Parathyroid adenoma (tissue), 2 donors: ENCODE results near the gene SLC12A9.

Experiments used
- H2AFZ ChIP-seq: fragments of 300-600 bp; sonication (generic); one replicate; pipeline ENCODE4 v1.7.0; 2017; ENCODE audit warnings: antibody characterized with exemption, mild to moderate bottlenecking
- H3K27ac ChIP-seq: fragments of 300-600 bp; sonication (generic); one replicate; pipeline ENCODE4 v1.7.0; 2017
- H3K27me3 ChIP-seq: fragments of 300-600 bp; sonication (generic); one replicate; pipeline ENCODE4 v1.7.0; 2017; ENCODE audit warnings: low read length; ENCODE audit not compliant: control insufficient read depth, insufficient read depth
- H3K36me3 ChIP-seq: fragments of 300-600 bp; sonication (generic); one replicate; pipeline ENCODE4 v1.7.0; 2017; ENCODE audit warnings: low read length; ENCODE audit not compliant: control insufficient read depth, insufficient read depth
- H3K4me1 ChIP-seq: fragments of 300-600 bp; sonication (generic); one replicate; pipeline ENCODE4 v1.7.0; 2017; ENCODE audit warnings: control low read depth
- H3K4me2 ChIP-seq: fragments of 300-600 bp; sonication (generic); one replicate; pipeline ENCODE4 v1.7.0; 2017; ENCODE audit warnings: low read length
- H3K4me3 ChIP-seq: fragments of 300-600 bp; sonication (generic); one replicate; pipeline ENCODE4 v1.7.0; 2017; ENCODE audit warnings: low read depth, low read length
- H3K79me2 ChIP-seq: fragments of 300-600 bp; sonication (generic); one replicate; pipeline ENCODE4 v1.7.0; 2017; ENCODE audit warnings: control low read depth
- H3K9ac ChIP-seq: fragments of 300-600 bp; sonication (generic); one replicate; pipeline ENCODE4 v1.7.0; 2017; ENCODE audit warnings: mild to moderate bottlenecking
- H3K9me3 ChIP-seq: fragments of 300-600 bp; sonication (generic); one replicate; pipeline ENCODE4 v1.7.0; 2017; ENCODE audit warnings: low read length; ENCODE audit not compliant: control insufficient read depth
- TF ChIP-seq, protein P1 (sequence below): fragments of 300-600 bp; sonication (generic); IDR thresholded peaks from one replicate; pipeline ENCODE4 v1.7.0; 2017; ENCODE audit warnings: antibody characterized with exemption, mild to moderate bottlenecking
- donor health status: primary hyperparathyroidism.

The SLC12A9 gene

DNA sequence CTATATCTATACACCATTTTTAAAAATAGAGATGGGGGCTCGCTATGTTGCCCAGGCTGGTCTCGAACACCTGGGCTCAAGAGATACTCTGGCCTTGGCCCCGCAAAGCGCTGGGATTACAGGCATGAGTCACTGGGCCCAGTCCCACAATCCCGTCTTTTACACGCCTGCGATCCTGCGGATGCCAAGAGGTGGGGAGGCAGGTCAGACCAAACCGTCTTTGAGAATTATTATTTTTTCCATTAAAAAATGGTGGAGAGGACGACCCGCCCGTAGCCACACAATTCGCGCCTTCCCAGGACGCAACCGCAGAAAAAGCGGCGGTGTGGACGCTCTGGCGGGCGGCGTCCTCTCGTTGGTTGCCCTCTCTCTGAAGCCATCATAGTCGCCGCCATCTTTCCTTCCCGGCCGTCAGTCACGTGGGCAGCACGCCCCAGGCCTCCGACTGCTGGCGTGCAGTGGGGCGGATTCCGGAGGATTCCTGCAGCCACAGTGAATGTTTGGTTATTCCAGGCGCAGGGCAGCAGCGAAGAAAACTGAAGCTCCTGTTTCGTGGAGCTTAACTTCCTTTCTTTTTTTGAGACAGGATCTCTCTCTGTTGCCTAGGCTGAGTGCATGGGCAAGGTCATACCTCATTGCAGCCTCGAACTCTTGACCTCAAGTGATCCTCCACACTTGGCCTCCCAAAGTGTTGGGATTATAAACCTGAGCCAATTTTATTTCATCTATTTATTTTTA, 15.2 kb upstream of the SLC12A9 start:
- TF ChIP-seq, protein P1, sequence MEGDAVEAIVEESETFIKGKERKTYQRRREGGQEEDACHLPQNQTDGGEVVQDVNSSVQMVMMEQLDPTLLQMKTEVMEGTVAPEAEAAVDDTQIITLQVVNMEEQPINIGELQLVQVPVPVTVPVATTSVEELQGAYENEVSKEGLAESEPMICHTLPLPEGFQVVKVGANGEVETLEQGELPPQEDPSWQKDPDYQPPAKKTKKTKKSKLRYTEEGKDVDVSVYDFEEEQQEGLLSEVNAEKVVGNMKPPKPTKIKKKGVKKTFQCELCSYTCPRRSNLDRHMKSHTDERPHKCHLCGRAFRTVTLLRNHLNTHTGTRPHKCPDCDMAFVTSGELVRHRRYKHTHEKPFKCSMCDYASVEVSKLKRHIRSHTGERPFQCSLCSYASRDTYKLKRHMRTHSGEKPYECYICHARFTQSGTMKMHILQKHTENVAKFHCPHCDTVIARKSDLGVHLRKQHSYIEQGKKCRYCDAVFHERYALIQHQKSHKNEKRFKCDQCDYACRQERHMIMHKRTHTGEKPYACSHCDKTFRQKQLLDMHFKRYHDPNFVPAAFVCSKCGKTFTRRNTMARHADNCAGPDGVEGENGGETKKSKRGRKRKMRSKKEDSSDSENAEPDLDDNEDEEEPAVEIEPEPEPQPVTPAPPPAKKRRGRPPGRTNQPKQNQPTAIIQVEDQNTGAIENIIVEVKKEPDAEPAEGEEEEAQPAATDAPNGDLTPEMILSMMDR: no peak
- peak overlapping the region; percentile 58 for H3K4me3 ChIP-seq
- H3K27me3 ChIP-seq: no peaks in the 10 kb centered on the region
- H3K9ac ChIP-seq: peak overlapping the region; percentile 34
- H3K4me1 ChIP-seq: peaks cover 9% of the 10 kb centered on the region
- H3K9me3 ChIP-seq: no peaks in the 10 kb centered on the region
- H3K36me3 ChIP-seq: no peaks in the 10 kb centered on the region
- peak overlapping the region; percentile 96 for H2AFZ ChIP-seq
- H3K4me2 ChIP-seq: peak overlapping the region; percentile 90
- peak overlapping the region; percentile 89 for H3K27ac ChIP-seq
- H3K79me2 ChIP-seq: no peaks in the 10 kb centered on the region

DNA sequence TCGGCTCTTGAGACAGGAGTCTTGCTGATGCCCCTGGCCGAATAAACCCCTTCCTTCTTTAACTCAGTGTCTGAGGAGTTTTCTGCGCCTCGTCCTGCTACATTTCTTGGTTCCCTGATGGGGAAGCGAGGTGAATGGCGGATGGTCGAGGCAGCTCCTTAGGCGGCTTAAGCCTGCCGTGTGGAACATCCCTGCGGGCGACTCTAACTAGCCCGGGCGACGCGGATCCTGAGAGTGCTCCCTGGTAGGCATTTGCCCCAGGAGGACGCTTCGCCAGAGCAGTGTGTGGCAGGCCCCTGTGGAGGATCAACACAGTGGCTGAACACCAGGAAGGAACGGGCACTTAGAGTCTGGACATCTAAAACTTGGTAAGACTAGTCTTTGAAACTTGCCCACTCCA, 13.2 kb upstream of the SLC12A9 start:
- no peak overlapping the region for H3K4me3 ChIP-seq
- TF ChIP-seq, protein P1: no peak
- no peak overlapping the region for H3K9ac ChIP-seq
- no peak overlapping the region for H3K27ac ChIP-seq
- no peaks in the 10 kb centered on the region for H3K36me3 ChIP-seq
- no peaks in the 10 kb centered on the region for H3K9me3 ChIP-seq
- no peaks in the 10 kb centered on the region for H3K79me2 ChIP-seq
- H3K4me1 ChIP-seq: peaks cover 9% of the 10 kb centered on the region
- H2AFZ ChIP-seq: no peak overlapping the region
- H3K4me2 ChIP-seq: no peak overlapping the region
- H3K27me3 ChIP-seq: no peaks in the 10 kb centered on the region

DNA sequence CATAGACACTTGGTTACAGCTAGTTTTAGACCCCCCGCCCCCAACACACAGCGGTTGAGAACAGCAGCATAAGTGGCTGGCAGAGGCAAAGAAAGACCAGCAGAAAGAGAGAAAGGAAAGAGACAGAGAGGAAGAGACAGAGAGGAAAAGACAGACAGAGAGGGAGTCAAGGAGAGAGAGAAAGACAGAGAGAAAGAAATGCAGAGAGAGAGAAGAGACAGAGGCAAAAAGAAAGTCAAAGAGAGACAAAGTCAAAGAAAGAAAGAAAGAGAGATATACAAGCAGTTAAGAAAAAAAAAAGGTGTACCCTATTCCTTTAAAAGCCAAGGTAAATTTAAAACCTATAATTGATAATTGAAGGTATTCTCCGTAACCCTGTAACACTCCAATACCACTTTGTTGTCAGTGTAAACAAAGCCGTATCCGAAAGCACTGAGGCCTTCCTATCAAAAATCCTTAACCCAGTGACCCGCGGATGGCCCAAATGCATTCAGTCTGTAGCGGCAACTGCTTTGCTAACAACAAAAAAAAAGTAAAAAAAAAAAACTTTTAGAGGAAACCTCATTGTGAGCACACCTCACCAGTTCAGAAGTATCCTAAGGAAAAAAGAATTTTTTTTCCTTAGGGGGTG, 11.9 kb upstream of the SLC12A9 start:
- Histone ChIP-seq H3K9me3 (no peaks in the 10 kb centered on the region), H3K4me3 (no peak overlapping the region), H3K4me1 (peaks cover 9% of the 10 kb centered on the region), H2AFZ (peak overlapping the region; percentile 65), H3K27ac (peak overlapping the region; percentile 26), H3K4me2 (no peak overlapping the region), H3K27me3 (no peaks in the 10 kb centered on the region), H3K79me2 (no peaks in the 10 kb centered on the region), H3K36me3 (no peaks in the 10 kb centered on the region), H3K9ac (no peak overlapping the region)
- TF ChIP-seq, protein P1: no peak

DNA sequence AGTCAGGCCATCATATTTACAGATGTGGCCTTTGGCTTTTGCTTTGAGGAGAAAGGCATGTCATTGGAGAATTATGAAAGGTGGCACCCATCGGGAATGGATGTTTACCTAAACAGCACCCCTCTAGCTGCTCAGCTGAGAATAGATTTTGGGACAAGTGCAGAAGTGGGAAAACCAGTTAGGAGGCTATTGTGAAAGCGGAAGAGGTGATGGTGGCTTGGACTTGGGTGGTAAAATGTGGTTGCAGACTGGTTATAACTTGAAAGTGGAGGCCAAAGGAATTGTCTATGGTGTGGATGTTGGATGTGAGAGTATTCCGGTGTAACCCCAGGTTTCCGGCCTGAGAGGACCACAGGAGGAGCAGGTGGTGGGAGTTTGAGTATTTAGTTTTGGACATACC, 5.2 kb upstream of the SLC12A9 start:
- Histone ChIP-seq H3K4me2 (no peak overlapping the region), H3K4me1 (no peaks in the 10 kb centered on the region)

More for the DNA sequence above, 5.2 kb upstream of the SLC12A9 start:
- no peaks in the 10 kb centered on the region for H3K79me2 ChIP-seq
- no peak overlapping the region for H3K9ac ChIP-seq
- no peak overlapping the region for H2AFZ ChIP-seq
- no peak overlapping the region for H3K4me3 ChIP-seq
- H3K36me3 ChIP-seq: no peaks in the 10 kb centered on the region
- H3K27me3 ChIP-seq: no peaks in the 10 kb centered on the region
- no peaks in the 10 kb centered on the region for H3K9me3 ChIP-seq
- TF ChIP-seq, protein P1: no peak
- no peak overlapping the region for H3K27ac ChIP-seq
